Spleen (tissue), 11 donors: ENCODE data around the gene MPZL1. TPM values are rescaled to one million over a fixed set of nuclear protein-coding genes. Genes with fewer than 3 reads are reported as not detected.

ENCODE experiments used
- DNase-seq: peaks from one replicate; pipeline ENCODE4 v3.0.0-alpha.2; 2020
- H3K27ac ChIP-seq, 8 donors: fragments of 200-600 bp; sonication (generic) in 7 of 8; 1 replicate in 4 of 8; 2 replicates in 4 of 8; pipeline versions ENCODE4 v1.5.0 to v1.8.0; 2016 to 2021; ENCODE audit warnings: inconsistent platforms in 4 of 8, mild to moderate bottlenecking in 4 of 8, moderate library complexity in 1 of 8
- H3K27me3 ChIP-seq, 7 donors: fragments of 200-600 bp; sonication (generic) in 6 of 7; replicated peaks in 1 of 7; 1 replicate in 4 of 7; 2 replicates in 3 of 7; pipeline versions ENCODE4 v1.5.0 to v1.8.0; 2016 to 2021; ENCODE audit warnings: inconsistent platforms in 3 of 7, mild to moderate bottlenecking in 1 of 7
- H3K36me3 ChIP-seq, 6 donors: fragments of 200-600 bp; sonication (generic) in 5 of 6; 1 replicate in 4 of 6; 2 replicates in 2 of 6; pipeline versions ENCODE4 v1.5.0 to v1.8.0; 2016 to 2021; ENCODE audit warnings: inconsistent platforms in 2 of 6
- H3K4me1 ChIP-seq, 6 donors: fragments of 200-600 bp; sonication (generic) in 5 of 6; 1 replicate in 3 of 6; 2 replicates in 3 of 6; pipeline versions ENCODE4 v1.5.0 to v1.8.0; 2016 to 2021; ENCODE audit warnings: inconsistent platforms in 3 of 6
- H3K4me3 ChIP-seq, 8 donors: fragments of 200-600 bp; sonication (generic) in 7 of 8; 1 replicate in 4 of 8; 2 replicates in 4 of 8; pipeline versions ENCODE4 v1.5.0 to v1.8.0; 2016 to 2021; ENCODE audit warnings: inconsistent platforms in 4 of 8, mild to moderate bottlenecking in 4 of 8, moderate library complexity in 2 of 8
- H3K9me3 ChIP-seq, 8 donors: fragments of 200-600 bp; sonication (generic) in 7 of 8; 1 replicate in 4 of 8; 2 replicates in 4 of 8; pipeline versions ENCODE4 v1.5.0 to v1.8.0; 2016 to 2021; ENCODE audit warnings: inconsistent platforms in 4 of 8
- POLR2A ChIP-seq, 3 donors: fragments of 450-650 bp; IDR thresholded peaks; one replicate each; pipeline ENCODE4 v1.5.1; 2017; ENCODE audit warnings: antibody characterized with exemption in 3 of 3, mild to moderate bottlenecking in 1 of 3
- POLR2AphosphoS5 ChIP-seq, 3 donors: sonication (generic); formaldehyde crosslinking; IDR thresholded peaks; one replicate each; pipeline ENCODE4 v1.5.1; 2017; ENCODE audit warnings: antibody characterized with exemption in 3 of 3
- WGBS, 5 donors: extraction: QIAGEN DNeasy Blood & Tissue Kit in 3 of 5; methylation state at CpG; one replicate each; pipeline versions ENCODE4 v1.1.5 to v1.1.7; 2013 to 2018; 5-methylcytosine and 5-hydroxymethylcytosine counted together
- intact Hi-C: fragments of 100-400 bp; cut with DNase I; formaldehyde crosslinking; loops from one replicate; pipeline ENCODE4 v1.15.0; 2023; ENCODE audit warnings: low total_unique reads
- polyA plus RNA-seq, 3 donors: library from polyadenylated mRNA; stranded (reverse); fragments of 200-250 nt; gene quantifications; one replicate each; pipeline ENCODE4 v1.2.1, GENCODE V29; 2013
- total RNA-seq, 7 donors: library from RNA; depleted of rRNA in 3 of 7; stranded (reverse); fragments of >200 nt in 3 of 7; fragmentation: NEBNext Ultra II Directional in 4 of 7; extraction: Animal tissue kit (Norgen Biotek cat#: 25700) in 4 of 7; gene quantifications; one replicate each; pipeline versions ENCODE4 v1.1.0 to v1.2.1, GENCODE V29; 2016 to 2021
- TF ChIP-seq, protein P1 (sequence below), 11 experiments: fragments of 200-600 bp in 7 of 11; fragments of 450-650 bp in 4 of 11; sonication (generic) in 4 of 11; IDR thresholded peaks in 8 of 11; conservative IDR thresholded peaks in 3 of 11; 1 replicate in 7 of 11; 2 replicates in 4 of 11; pipeline versions ENCODE4 v1.4.0 to v1.8.0; 2016 to 2021; ENCODE audit warnings: antibody characterized with exemption in 11 of 11, inconsistent platforms in 4 of 11, mild to moderate bottlenecking in 1 of 11
- donor health status: healthy with polysubstance abuse.
- donor health status: DM: no; HTN: no; CAD: no; lungs with moderate emphysema.
- donor health status: DM: no; HTN: no; CAD: no.
- donor health status: Bipolar disorder and iron deficiency.
- donor health status: healthy.
- donor health status: DM: no; HTN: no; CAD: no.
- donor health status: DM: yes; HTN: yes; CAD: no.

MPZL1 gene
- total and polyA plus RNA-seq, 10 donors, result 12.0 to 65.8 (median 47.3) TPM

DNA sequence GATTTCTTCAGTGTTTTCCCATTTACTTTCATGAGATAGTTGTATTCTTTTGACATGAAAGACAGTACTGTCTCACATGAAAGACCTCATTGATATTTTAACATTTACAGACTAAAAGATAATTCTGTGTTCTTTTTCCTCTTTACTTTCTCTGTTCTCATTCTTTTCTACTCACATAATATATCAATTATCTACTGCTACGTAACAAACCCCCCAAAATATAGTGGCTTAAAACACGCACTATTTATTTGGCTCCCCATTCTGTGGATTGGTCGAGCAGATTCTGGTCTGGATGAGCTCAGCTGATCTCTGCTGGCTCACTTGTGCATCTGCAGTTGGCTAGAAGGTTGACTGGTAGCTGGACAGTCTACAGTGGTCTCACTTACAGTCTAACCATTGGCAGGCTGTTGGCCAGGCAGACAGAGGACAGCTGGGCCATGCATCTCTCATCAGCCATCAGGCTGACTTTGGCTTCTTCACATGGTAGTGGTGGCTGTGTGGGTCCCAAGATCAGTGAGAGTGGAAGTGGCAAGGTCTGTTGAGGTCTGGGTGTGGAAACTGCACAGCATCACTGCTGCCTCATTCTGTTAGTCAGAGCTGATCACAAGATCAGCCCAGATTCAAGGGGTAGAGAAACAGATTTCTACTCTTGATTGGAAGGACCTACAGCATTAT, 63.2 kb downstream of the MPZL1 start:
- Histone ChIP-seq H3K4me1 (no peaks in the 10 kb centered on the region), H3K27me3 (no peaks in the 10 kb centered on the region), H3K9me3 (peaks cover 0 to 5% (median 0%) of the 10 kb centered on the region in 8 donors), H3K27ac (no peak overlapping the region), H3K36me3 (peaks cover 0 to 63% (median 13%) of the 10 kb centered on the region in 6 donors), H3K4me3 (no peak overlapping the region)
- intact Hi-C loops, result no loop called here
- no peak for DNase-seq
- TF ChIP-seq POLR2A (IDR thresholded peaks at IDR 0.05), result no peak
- TF ChIP-seq POLR2AphosphoS5 (IDR thresholded peaks at IDR 0.05), result no peak
- TF ChIP-seq, protein P1, sequence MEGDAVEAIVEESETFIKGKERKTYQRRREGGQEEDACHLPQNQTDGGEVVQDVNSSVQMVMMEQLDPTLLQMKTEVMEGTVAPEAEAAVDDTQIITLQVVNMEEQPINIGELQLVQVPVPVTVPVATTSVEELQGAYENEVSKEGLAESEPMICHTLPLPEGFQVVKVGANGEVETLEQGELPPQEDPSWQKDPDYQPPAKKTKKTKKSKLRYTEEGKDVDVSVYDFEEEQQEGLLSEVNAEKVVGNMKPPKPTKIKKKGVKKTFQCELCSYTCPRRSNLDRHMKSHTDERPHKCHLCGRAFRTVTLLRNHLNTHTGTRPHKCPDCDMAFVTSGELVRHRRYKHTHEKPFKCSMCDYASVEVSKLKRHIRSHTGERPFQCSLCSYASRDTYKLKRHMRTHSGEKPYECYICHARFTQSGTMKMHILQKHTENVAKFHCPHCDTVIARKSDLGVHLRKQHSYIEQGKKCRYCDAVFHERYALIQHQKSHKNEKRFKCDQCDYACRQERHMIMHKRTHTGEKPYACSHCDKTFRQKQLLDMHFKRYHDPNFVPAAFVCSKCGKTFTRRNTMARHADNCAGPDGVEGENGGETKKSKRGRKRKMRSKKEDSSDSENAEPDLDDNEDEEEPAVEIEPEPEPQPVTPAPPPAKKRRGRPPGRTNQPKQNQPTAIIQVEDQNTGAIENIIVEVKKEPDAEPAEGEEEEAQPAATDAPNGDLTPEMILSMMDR (IDR thresholded peaks at IDR 0.05 in 8 of 11, conservative IDR thresholded peaks at IDR 0.05 in 3 of 11), result no peak
- 92 to 97% (median 95%) methylated on average over 3 of the region's 3 CpGs for WGBS, 5 donors

DNA sequence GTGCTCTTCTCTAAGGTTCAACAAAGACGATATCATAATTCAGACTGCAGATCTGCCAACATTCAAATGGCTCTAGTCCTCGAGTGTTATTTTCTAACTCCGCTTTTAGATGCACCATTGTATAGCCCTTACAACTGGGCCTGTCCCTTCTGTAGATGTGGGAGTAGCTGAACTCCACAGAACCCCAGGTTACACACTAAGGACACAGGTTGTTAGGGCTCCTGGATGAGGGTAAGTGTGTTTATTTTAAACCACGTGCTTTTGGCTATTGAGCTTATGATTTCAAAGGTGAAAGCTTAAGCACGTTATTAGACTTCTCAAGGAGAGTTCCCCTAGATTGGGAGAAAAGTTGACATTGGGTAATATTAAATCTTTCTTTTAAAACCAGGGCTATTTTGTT, 64.7 kb downstream of the MPZL1 start:
- intact Hi-C loops, result no loop called here
- Histone ChIP-seq H3K36me3 (peaks cover 0 to 62% (median 13%) of the 10 kb centered on the region in 6 donors), H3K4me3 (no peak overlapping the region), H3K9me3 (peaks cover 0 to 2% (median 0%) of the 10 kb centered on the region in 8 donors), H3K27ac (no peak overlapping the region), H3K4me1 (peaks cover 0 to 8% (median 0%) of the 10 kb centered on the region in 6 donors), H3K27me3 (no peaks in the 10 kb centered on the region)
- TF ChIP-seq, protein P1 (IDR thresholded peaks at IDR 0.05 in 8 of 11, conservative IDR thresholded peaks at IDR 0.05 in 3 of 11), result no peak
- no peak for TF ChIP-seq POLR2AphosphoS5 (IDR thresholded peaks at IDR 0.05)
- TF ChIP-seq POLR2A (IDR thresholded peaks at IDR 0.05), result no peak
- 86 to 98% (median 94%) methylated on average over 5 of the region's 5 CpGs for WGBS, 5 donors
- DNase-seq, result no peak

DNA sequence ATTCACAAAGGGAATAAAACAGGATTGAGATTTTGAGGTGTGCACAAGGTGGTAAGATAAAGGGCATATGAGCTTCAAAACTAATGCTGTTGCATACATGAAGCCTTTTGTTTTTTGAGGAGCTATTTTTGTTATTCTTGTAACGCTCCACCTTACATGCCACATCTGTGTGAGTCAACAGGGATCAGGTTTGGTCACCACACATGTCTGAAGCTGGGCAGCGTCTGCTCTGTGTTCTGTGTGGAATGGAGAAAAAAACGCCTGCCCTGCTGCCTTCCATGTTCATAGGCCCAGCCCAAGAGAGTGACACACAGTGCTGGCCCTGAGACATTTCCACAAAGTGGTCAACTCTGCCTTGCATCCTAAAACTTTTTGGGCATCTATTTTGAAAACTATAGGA, 67.7 kb downstream of the MPZL1 start:
- no peak for TF ChIP-seq POLR2AphosphoS5 (IDR thresholded peaks at IDR 0.05)
- TF ChIP-seq, protein P1 (IDR thresholded peaks at IDR 0.05 in 8 of 11, conservative IDR thresholded peaks at IDR 0.05 in 3 of 11), result no peak
- TF ChIP-seq POLR2A (IDR thresholded peaks at IDR 0.05), result no peak
- WGBS, 5 donors, result 87 to 96% (median 93%) methylated on average over 3 of the region's 3 CpGs

DNA sequence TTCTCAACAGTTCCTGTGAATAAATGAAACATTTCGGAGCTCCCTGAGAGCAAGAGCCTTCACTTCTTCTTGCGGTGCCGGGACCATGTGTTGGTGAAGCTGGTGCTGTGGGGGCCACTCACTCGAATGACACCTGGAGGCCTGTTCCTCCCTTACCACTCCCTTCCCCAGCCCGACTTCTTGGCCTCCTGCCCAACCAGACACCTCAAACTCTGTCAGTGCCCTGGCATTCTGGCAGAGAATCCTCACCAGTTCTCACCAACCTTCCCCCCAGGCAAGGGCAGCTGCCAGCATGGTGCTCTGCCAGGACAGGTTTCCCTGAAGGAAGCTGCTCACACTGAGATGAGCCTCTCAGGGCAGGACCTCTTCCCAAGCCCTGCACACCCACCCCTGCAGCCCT, 68.3 kb downstream of the MPZL1 start:
- intact Hi-C loops, result no loop called here
- 79 to 87% (median 86%) methylated on average over 5 of the region's 5 CpGs for WGBS, 5 donors

More for the DNA sequence above, 67.7 kb downstream of the MPZL1 start:
- Histone ChIP-seq H3K4me3 (no peak overlapping the region), H3K27me3 (no peaks in the 10 kb centered on the region), H3K4me1 (peaks cover 0 to 15% (median 0%) of the 10 kb centered on the region in 6 donors), H3K36me3 (peaks cover 0 to 57% (median 10%) of the 10 kb centered on the region in 6 donors), H3K9me3 (no peaks in the 10 kb centered on the region), H3K27ac (no peak overlapping the region)
- DNase-seq, result no peak
- intact Hi-C loops, result no loop called here

More for the DNA sequence above, 68.3 kb downstream of the MPZL1 start:
- Histone ChIP-seq H3K4me3 (no peak overlapping the region), H3K9me3 (no peaks in the 10 kb centered on the region), H3K27me3 (no peaks in the 10 kb centered on the region), H3K36me3 (peaks cover 0 to 54% (median 10%) of the 10 kb centered on the region in 6 donors), H3K27ac (no peak overlapping the region), H3K4me1 (peaks cover 0 to 15% (median 0%) of the 10 kb centered on the region in 6 donors)
- DNase-seq, result no peak
- TF ChIP-seq POLR2A (IDR thresholded peaks at IDR 0.05) (no peak), POLR2AphosphoS5 (IDR thresholded peaks at IDR 0.05) (no peak)
- TF ChIP-seq, protein P1 (IDR thresholded peaks at IDR 0.05 in 8 of 11, conservative IDR thresholded peaks at IDR 0.05 in 3 of 11), result no peak
